Fibroblast of skin of right quadriceps (primary cell): ENCODE results near the gene FGFR4.

Experiments
- DNase-seq: peaks from one replicate; pipeline ENCODE4 v3.0.0-alpha.2; 2013

The FGFR4 gene

DNA sequence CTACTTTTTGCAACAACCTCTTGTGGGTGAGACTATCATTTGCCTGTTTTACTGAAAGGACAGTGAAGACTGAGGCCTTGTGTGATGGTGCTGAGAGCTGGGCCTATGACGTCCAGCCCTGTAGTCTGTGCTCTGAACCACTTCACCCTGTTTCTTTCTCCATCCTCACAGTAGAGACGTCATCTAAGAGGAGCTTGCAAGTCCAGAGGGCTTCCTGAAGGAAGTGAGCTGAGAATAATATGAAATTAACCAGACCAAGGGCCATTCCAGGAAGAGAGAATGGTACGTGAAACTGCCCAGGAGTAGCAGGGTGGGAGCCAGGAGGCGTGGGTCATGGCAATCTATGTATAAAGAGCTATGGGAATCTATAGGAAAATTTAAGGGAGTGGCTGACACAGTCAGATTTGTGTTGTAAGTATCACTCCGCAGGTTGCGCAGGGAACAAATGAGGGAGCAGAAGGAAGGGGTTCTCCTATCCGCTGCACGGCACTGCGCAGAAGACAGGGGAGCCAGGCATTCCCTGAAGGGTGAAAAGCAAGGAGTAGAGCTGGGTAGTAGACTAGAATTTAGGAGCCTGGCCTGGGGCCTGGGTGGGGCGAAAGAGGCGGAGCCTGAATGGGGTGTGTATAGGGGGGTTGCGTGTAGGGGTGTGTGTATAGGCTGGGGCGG lies 596 bp upstream of the FGFR4 start:
- no peak for DNase-seq

DNA sequence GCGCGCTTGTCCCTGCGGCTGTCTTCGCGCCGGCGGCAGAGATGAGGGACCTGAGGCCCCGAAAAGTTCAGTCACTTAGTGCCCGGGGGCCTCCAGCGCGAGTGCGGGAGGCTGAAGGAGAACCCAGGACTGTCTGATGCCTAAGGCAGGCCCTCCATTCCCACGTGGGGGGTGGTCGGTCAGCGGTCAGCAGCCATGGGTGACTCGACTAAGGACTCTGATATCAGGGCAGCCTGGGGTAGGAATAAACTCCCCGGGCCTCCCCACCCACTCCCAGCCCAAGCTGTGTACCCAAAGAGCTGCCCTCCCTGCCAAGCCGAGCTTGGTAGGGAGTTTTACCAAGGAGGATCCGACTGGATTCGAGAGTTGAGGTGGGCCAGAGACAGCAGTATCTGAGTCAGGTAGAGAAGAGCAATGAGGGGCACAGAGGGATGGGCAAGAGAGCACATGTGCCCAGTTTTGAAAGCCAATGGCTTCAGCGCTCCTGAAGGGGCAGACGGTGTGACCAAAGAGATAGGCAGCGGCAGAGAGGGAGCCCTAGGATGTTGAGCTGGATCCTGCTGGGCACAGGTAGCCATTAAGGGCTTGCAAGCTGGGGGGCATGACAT lies 787 bp downstream of the FGFR4 start:
- DNase-seq = no peak

GRCh38 chr5:177089127-177089526 lies 2.4 kb downstream of the FGFR4 start:
- DNase-seq = no peak

DNA sequence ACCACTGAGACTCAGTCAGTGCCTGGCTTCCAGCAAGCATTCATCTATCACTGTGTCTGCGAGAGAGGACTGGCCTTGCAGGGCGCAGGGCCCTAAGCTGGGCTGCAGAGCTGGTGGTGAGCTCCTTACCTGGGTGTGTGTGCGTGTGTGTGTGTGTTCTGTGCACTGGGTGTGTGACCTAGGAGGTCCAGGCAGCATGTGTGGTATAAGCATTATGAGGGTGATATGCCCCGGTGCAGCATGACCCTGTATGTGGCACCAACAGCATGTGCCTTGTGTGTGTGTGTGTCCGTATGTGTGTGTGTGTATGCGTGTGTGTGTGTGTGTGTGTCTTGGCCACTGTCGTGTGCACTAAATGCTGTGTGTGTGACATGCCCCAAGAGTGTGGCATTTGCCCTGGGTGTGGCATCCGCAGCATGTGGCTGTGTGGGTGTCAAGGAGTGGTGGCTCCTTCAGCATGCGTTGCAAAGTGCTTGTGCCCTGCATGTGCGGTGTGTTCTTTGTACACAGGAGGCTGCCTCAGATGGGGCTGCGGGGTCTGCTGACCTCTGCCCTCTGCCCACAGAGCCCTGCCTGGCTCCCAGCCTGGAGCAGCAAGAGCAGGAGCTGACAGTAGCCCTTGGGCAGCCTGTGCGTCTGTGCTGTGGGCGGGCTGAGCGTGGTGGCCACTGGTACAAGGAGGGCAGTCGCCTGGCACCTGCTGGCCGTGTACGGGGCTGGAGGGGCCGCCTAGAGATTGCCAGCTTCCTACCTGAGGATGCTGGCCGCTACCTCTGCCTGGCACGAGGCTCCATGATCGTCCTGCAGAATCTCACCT lies 3.3 kb downstream of the FGFR4 start:
- DNase-seq = no peak

DNA sequence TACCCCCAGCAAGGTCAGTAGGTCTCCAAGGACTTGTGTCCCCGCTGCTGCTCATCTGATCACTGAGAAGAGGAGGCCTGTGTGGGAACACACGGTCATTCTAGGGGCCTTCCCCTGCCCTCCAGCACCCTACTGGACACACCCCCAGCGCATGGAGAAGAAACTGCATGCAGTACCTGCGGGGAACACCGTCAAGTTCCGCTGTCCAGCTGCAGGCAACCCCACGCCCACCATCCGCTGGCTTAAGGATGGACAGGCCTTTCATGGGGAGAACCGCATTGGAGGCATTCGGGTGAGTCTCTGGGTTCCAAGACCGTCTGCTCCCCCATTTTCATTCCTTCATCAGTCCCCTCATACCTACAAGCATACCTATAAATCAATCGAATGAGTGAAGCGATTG lies 4.1 kb downstream of the FGFR4 start:
- DNase-seq = no peak

DNA sequence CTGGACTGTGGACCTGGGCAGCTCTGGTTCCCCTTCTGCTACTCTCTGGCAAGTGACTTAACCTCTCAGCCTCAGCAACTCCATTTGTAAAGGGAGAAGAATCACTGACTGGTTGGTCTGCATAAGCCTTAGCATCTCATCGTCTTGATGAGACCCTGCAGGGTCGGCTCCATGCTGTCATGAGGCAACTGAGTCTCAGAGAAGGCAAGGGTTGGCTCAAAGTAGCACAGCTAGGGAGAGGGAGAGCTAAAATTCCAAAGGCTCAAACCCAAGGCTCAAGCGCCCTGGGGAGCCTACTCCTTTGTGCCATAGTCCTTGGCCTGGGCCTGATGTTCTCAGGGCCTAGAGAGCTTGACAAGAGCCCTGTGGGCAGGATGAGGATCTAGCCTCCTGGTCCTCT lies 4.5 kb downstream of the FGFR4 start:
- no peak for DNase-seq

DNA sequence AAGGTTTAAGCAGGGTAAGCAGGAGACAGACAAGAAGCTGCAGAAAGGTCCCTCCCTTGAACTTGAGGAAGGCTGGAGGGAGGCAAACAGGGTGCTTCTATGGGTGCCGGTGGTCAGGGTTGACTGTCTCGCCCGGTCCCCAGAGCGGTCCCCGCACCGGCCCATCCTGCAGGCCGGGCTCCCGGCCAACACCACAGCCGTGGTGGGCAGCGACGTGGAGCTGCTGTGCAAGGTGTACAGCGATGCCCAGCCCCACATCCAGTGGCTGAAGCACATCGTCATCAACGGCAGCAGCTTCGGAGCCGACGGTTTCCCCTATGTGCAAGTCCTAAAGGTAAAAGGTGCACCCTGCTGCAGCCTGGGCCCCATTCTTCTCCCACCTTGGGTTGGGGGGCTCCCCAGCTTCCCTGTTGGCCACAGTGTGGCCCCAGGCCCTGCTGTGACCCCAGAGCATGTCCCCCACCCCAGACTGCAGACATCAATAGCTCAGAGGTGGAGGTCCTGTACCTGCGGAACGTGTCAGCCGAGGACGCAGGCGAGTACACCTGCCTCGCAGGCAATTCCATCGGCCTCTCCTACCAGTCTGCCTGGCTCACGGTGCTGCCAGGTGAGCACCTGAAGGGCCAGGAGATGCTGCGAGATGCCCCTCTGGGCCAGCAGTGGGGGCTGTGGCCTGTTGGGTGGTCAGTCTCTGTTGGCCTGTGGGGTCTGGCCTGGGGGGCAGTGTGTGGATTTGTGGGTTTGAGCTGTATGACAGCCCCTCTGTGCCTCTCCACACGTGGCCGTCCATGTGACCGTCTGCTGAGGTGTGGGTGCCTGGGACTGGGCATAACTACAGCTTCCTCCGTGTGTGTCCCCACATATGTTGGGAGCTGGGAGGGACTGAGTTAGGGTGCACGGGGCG lies 5.7 kb downstream of the FGFR4 start:
- no peak for DNase-seq

GRCh38 chr5:177093082-177093712 lies 6.5 kb downstream of the FGFR4 start:
- no peak for DNase-seq

- no peak for DNase-seq
These were observed 7.1 kb downstream of the FGFR4 start for GRCh38 chr5:177093803-177094202.

- DNase-seq = peak; percentile 30
These were observed 7.7 kb downstream of the FGFR4 start for GRCh38 chr5:177094224-177095087.

- no peak for DNase-seq
These were observed 8.5 kb downstream of the FGFR4 start for GRCh38 chr5:177095088-177095669.

DNA sequence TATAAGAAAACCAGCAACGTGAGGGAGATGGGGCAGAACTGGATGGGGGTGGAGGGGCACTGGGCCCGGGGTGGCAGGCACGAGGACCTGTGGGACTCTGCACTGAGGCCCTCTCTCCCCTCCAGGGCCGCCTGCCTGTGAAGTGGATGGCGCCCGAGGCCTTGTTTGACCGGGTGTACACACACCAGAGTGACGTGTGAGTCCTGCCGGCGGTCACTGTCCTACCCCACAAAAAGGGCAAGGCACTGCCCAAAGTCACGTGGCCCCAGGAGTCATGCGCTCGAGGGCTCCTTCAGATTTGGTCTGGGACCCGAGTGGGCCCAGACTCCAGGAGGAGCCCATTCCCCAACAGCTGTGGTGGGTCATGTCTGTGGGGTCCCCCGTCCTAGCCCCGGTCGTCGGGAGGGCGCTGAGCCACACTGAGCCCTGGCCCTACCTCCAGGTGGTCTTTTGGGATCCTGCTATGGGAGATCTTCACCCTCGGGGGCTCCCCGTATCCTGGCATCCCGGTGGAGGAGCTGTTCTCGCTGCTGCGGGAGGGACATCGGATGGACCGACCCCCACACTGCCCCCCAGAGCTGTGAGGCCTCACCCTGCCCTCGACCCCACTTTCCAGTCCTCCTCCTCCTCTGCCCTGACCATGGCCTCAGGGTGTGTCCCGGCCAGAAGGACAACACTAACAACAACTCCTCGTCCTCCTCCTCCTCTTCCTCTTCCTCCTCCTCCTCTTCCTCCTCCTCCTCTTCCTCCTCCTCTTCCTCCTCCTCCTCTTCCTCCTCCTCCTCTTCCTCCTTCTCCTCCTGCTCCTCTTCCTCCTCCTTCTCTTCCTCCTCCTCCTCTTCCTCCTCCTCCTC lies 9.7 kb downstream of the FGFR4 start:
- DNase-seq = no peak

DNA sequence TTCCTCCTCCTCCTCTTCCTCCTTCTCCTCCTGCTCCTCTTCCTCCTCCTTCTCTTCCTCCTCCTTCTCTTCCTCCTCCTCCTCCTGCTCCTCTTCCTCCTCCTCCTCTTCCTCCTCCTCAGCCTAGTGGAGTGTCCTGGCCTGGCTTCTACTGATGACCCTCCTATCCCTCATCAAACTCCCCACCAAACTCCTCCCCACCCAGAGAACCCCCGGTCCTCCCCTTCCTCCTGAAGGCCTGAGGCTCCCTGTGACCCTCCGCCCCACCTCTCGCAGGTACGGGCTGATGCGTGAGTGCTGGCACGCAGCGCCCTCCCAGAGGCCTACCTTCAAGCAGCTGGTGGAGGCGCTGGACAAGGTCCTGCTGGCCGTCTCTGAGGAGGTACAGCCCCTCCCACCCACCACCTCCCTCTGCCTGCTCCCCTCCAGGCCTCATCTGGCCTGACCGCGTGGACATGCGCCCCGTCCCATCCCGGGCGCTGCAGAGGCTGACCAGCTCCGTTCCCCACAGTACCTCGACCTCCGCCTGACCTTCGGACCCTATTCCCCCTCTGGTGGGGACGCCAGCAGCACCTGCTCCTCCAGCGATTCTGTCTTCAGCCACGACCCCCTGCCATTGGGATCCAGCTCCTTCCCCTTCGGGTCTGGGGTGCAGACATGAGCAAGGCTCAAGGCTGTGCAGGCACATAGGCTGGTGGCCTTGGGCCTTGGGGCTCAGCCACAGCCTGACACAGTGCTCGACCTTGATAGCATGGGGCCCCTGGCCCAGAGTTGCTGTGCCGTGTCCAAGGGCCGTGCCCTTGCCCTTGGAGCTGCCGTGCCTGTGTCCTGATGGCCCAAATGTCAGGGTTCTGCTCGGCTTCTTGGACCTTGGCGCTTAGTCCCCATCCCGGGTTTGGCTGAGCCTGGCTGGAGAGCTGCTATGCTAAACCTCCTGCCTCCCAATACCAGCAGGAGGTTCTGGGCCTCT lies 10.6 kb downstream of the FGFR4 start:
- DNase-seq = no peak

GRCh38 chr5:177098120-177098469 lies 11.4 kb downstream of the FGFR4 start:
- DNase-seq = no peak

- no peak for DNase-seq
These were observed 11.9 kb downstream of the FGFR4 start for GRCh38 chr5:177098470-177099141.

GRCh38 chr5:177099422-177100093 lies 12.8 kb downstream of the FGFR4 start:
- DNase-seq = no peak

GRCh38 chr5:177100714-177101121 lies 14.0 kb downstream of the FGFR4 start:
- peak; percentile 25 for DNase-seq
